ENCODE measurements around the gene CALN1.

- TF ChIP-seq CTCF (IDR thresholded peaks at IDR 0.05) (peak; percentile 68 to 87 (median 81)), EP300 (IDR thresholded peaks at IDR 0.05) (no peak), POLR2A (IDR thresholded peaks at IDR 0.05) (no peak)
Measured at GRCh38 chr7:71735961-71736556, 676.1 kb downstream of the CALN1 start.
